H1 (cell line): ENCODE results near the gene PDIA5. TPM values are rescaled to one million over a fixed set of nuclear protein-coding genes. Genes with fewer than 3 reads are reported as not detected.

ENCODE experiments used
- CTBP2 ChIP-seq: IDR thresholded peaks from 2 replicates; pipeline ENCODE4 v1.7.0; 2011; ENCODE audit warnings: borderline replicate concordance, mild to moderate bottlenecking, moderate library complexity, mixed read lengths, low read length; ENCODE audit not compliant: insufficient read depth, insufficient read length
- SIX5 ChIP-seq: IDR thresholded peaks from 2 replicates; pipeline ENCODE4 v1.6.1; 2011; ENCODE audit warnings: mild to moderate bottlenecking, low read depth, low read length
- SP2 ChIP-seq: IDR thresholded peaks from 2 replicates; pipeline ENCODE4 v1.6.1; 2012; ENCODE audit warnings: mild to moderate bottlenecking, low read length, inconsistent platforms
- TEAD4 ChIP-seq: IDR thresholded peaks from 2 replicates; pipeline ENCODE4 v1.6.1; 2012; ENCODE audit warnings: low read depth, low read length, inconsistent platforms, mixed read lengths
- polyA plus RNA-seq, 7 experiments: library from polyadenylated mRNA; depleted of rRNA in 3 of 7; stranded (reverse) in 5 of 7; unstranded in 2 of 7; fragments of >200 nt in 5 of 7; fragments of 200-250 nt in 2 of 7; gene quantifications; 1 replicate in 5 of 7; 2 replicates in 1 of 7; 4 replicates in 1 of 7; pipeline versions ENCODE4 v1.2.1 to v1.2.3, GENCODE V29; 2011 to 2013; ENCODE audit warnings: missing spikeins in 2 of 7, mixed read lengths in 2 of 7
- total RNA-seq: library from RNA; stranded (reverse); fragmentation: NEBNext Ultra II Directional; extraction: Animal tissue kit (Norgen Biotek cat#: 25700); gene quantifications from 2 replicates; pipeline ENCODE4 v1.2.1, GENCODE V29; 2021
- TF ChIP-seq, protein P1 (sequence below): IDR thresholded peaks from 2 replicates; pipeline ENCODE4 v1.6.1; 2012; ENCODE audit warnings: inconsistent platforms
- TF ChIP-seq, protein P2 (sequence below): IDR thresholded peaks from 2 replicates; pipeline ENCODE4 v1.6.1; 2011; ENCODE audit warnings: low read length, improper control_type of control experiment

The PDIA5 gene
- total and polyA plus RNA-seq, 2 of the 8 experiments (the other 6 are each of a cell fraction or from before 2014, with no cell fraction given): 18.2 to 32.8 TPM

DNA sequence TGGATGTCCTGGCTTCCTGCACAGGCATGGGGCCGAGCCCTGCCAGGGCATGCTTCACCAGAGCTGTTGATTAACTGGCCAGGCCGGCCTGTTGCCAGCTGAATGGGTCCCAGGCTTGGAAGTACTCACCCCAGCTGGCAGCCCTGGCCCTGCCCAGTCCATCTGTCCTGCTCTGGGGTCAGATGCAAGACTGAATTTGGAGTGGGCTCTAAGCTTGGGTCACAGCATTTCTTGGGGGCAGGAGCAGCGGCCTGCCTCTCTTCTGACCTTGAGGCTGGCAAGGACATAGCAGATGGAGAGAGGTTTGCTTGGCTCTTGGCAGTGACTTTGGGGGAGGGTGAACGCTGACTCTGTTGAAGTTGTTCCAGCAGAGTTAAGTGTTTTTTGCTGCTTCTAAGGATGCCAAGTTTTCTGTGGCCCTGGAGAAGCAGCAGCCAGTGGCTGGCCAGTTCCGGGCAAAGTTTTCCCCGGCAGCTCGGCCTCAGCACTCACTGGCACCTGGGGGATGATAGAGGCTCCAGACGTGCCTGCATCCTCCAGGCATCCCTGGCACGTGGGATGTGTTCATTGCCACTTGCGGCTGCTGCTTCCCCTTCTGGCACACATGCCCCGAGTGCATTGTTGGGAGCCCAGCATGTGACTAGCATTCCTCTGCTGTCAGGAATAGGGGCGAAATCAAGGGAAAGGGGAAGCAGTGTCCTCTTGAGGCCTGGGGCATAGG lies 22.9 kb downstream of the PDIA5 start (continued):
- TF ChIP-seq SIX5 (no peak), TEAD4 (0 out of 2 replicates have a peak, but pooled peaks have one; percentile 26), SP2 (no peak), CTBP2 (peak; percentile 67)
- TF ChIP-seq, protein P1, sequence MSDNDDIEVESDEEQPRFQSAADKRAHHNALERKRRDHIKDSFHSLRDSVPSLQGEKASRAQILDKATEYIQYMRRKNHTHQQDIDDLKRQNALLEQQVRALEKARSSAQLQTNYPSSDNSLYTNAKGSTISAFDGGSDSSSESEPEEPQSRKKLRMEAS: peak; percentile 49; the same call in 1 of the 2 replicates
- TF ChIP-seq, protein P2, sequence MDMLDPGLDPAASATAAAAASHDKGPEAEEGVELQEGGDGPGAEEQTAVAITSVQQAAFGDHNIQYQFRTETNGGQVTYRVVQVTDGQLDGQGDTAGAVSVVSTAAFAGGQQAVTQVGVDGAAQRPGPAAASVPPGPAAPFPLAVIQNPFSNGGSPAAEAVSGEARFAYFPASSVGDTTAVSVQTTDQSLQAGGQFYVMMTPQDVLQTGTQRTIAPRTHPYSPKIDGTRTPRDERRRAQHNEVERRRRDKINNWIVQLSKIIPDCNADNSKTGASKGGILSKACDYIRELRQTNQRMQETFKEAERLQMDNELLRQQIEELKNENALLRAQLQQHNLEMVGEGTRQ: no peak
- TF ChIP-seq, all 59 proteins: peak for 3
